ENCODE measurements around the gene EXTL1.

DNA sequence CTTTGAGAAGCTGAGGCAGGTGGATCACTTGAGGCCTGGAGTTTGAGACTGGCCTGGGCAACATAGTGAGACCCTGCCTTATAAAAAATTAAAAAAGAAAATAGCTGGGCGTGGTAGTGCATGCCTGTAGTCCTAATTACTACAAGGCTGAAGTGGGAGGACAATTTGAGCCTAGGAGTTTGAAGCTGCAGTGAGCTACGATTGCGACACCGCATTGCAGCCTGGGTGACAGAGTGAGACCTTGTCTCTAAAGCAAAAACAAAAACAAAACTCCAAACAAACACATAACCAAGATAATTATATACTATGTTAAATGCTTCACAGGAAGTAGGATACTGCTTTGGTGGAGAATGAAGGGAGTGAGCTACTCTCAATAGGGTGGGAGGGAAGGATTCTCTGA, 18.3 kb upstream of the EXTL1 start:
- TF ChIP-seq, protein P1, sequence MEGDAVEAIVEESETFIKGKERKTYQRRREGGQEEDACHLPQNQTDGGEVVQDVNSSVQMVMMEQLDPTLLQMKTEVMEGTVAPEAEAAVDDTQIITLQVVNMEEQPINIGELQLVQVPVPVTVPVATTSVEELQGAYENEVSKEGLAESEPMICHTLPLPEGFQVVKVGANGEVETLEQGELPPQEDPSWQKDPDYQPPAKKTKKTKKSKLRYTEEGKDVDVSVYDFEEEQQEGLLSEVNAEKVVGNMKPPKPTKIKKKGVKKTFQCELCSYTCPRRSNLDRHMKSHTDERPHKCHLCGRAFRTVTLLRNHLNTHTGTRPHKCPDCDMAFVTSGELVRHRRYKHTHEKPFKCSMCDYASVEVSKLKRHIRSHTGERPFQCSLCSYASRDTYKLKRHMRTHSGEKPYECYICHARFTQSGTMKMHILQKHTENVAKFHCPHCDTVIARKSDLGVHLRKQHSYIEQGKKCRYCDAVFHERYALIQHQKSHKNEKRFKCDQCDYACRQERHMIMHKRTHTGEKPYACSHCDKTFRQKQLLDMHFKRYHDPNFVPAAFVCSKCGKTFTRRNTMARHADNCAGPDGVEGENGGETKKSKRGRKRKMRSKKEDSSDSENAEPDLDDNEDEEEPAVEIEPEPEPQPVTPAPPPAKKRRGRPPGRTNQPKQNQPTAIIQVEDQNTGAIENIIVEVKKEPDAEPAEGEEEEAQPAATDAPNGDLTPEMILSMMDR (IDR thresholded peaks at IDR 0.05; ENCODE audit: low read length), result no peak
- no peak for TF ChIP-seq EZH2 (IDR thresholded peaks at IDR 0.05; ENCODE audit: borderline replicate concordance, low read length)
